HepG2 (cell line): ENCODE data around the gene IFNA6. TPM values are rescaled to one million over a fixed set of nuclear protein-coding genes. Genes with fewer than 3 reads are reported as not detected.
"Not testable (repeated sequence)": the region's sequence is repeated elsewhere in the genome, so short reads cannot be mapped to it uniquely, and the experiment has no call there.

ENCODE experiments used
- ATAC-seq: fragments of 200-7000 bp; cut with Tn5 transposase; 3 replicates; pipeline ENCODE4 v1.9.1; 2020; ENCODE audit warnings: mild to moderate bottlenecking, moderate library complexity
- BruUV-seq: library from RNA; stranded (reverse); fragments of 400-500 nt; replicated peaks from 2 replicates; lab custom pipeline; 2021; lab: Mats Ljungman, UMichigan
- CTCF ChIA-PET: fragments of 300-600 bp; formaldehyde crosslinking; extraction: SDS; loops from one replicate; lab custom pipeline; 2021; ENCODE audit warnings: low total read pairs, inconsistent platforms, low intra/inter-chr PET ratio; lab: Yijun Ruan, JAX
- POLR2A ChIA-PET: fragments of 350-600 bp; sonication (Branson Sonifier 250); formaldehyde crosslinking; loops from one replicate; lab custom pipeline; 2020; ENCODE audit warnings: antibody characterized with exemption, inconsistent platforms; lab: Yijun Ruan, JAX
- DNase-seq: peaks from one replicate; pipeline ENCODE4 v3.0.0-alpha.2; 2015; ENCODE audit warnings: low spot score
- FAIRE-seq: peaks from 3 replicates; lab custom pipeline; 2011; peaks lifted over from hg19 to GRCh38; lab: Jason Lieb, UNC
- H2AFZ ChIP-seq: one replicate; pipeline ENCODE4 v1.6.1; 2011; ENCODE audit warnings: low read length, inconsistent platforms
- H3K27ac ChIP-seq: fragments of 300-600 bp; 3 replicates; pipeline ENCODE4 v1.8.0; 2011; ENCODE audit warnings: mixed run types, mild to moderate bottlenecking, mixed read lengths, low read length, inconsistent platforms; ENCODE audit not compliant: insufficient read depth; ENCODE audit errors: extremely low read length
- H3K27me3 ChIP-seq, 2 experiments: fragments of 200-600 bp in 1 of 2; 2 replicates in 1 of 2; 3 replicates in 1 of 2; pipeline versions ENCODE4 v1.6.0 to v1.8.0; 2011; ENCODE audit warnings: low read length in 2 of 2, mild to moderate bottlenecking in 2 of 2, moderate library complexity in 2 of 2, inconsistent platforms in 1 of 2; ENCODE audit not compliant: insufficient read depth in 2 of 2, control insufficient read depth in 1 of 2
- H3K36me3 ChIP-seq, 2 experiments: fragments of 200-600 bp in 1 of 2; replicated peaks in 1 of 2; 2 replicates in 1 of 2; 3 replicates in 1 of 2; pipeline versions ENCODE4 v1.5.1 to v1.8.0; 2011; ENCODE audit warnings: low read length in 2 of 2, inconsistent platforms in 1 of 2; ENCODE audit not compliant: insufficient read depth in 2 of 2, control insufficient read depth in 1 of 2
- H3K4me1 ChIP-seq: 2 replicates; pipeline ENCODE4 v1.5.1; 2012; ENCODE audit warnings: low read length, inconsistent platforms; ENCODE audit not compliant: insufficient read depth
- H3K4me2 ChIP-seq: 2 replicates; pipeline ENCODE4 v1.6.0; 2011; ENCODE audit warnings: low read depth, low read length, inconsistent platforms
- H3K4me3 ChIP-seq, 3 experiments: fragments of 200-600 bp in 1 of 3; sonication (generic), shearing (Covaris generic) in 1 of 3; replicated peaks in 1 of 3; 2 replicates each; pipeline ENCODE4 v1.5.1; 2011 to 2016; ENCODE audit warnings: low read length in 3 of 3, inconsistent platforms in 2 of 3, low read depth in 2 of 3, mild to moderate bottlenecking in 2 of 3, control low read depth in 1 of 3, mixed read lengths in 1 of 3; ENCODE audit not compliant: insufficient read depth in 1 of 3
- H3K79me2 ChIP-seq: one replicate; pipeline ENCODE4 v1.6.1; 2011; ENCODE audit warnings: low read length, inconsistent platforms; ENCODE audit not compliant: insufficient read depth
- H3K9ac ChIP-seq: 2 replicates; pipeline ENCODE4 v1.6.0; 2011; ENCODE audit warnings: mild to moderate bottlenecking, low read depth, low read length, inconsistent platforms; ENCODE audit not compliant: insufficient read depth
- H3K9me3 ChIP-seq: 2 replicates; pipeline ENCODE4 v1.5.1; 2012; ENCODE audit warnings: mild to moderate bottlenecking, low read length
- H4K20me1 ChIP-seq: 2 replicates; pipeline ENCODE4 v1.6.0; 2011; ENCODE audit warnings: inconsistent platforms, mild to moderate bottlenecking, low read length, moderate library complexity; ENCODE audit not compliant: insufficient read depth
- FLYWCH1 ChIP-seq: sonication (generic); formaldehyde crosslinking; IDR thresholded peaks from 2 replicates; pipeline ENCODE4 v1.8.1; 2023; ENCODE audit warnings: mild to moderate bottlenecking, missing genetic modification reagents
- MEIS1 ChIP-seq: sonication (generic); formaldehyde crosslinking; IDR thresholded peaks from 2 replicates; pipeline ENCODE4 v1.9.0; 2021; ENCODE audit warnings: mild to moderate bottlenecking, missing genetic modification reagents, moderate library complexity, borderline replicate concordance
- SALL2 ChIP-seq: sonication (generic); formaldehyde crosslinking; IDR thresholded peaks from 2 replicates; pipeline ENCODE4 v1.8.1; 2023; ENCODE audit warnings: mild to moderate bottlenecking, missing genetic modification reagents, inconsistent platforms
- SP5 ChIP-seq: IDR thresholded peaks from 2 replicates; pipeline ENCODE4 v1.6.1; 2016; ENCODE audit warnings: low read depth, borderline replicate concordance
- WGBS: methylation state at CpG from one replicate; pipeline ENCODE4 v1.1.6; 2017; ENCODE audit warnings: low lambda C conversion rate; 5-methylcytosine and 5-hydroxymethylcytosine counted together
- in situ Hi-C: cut with HindIII; loops from 2 replicates; pipeline ENCODE4 v1.10.0; 2017; ENCODE audit warnings: low pct_unique_long_range_greater_than_20kb; ENCODE audit not compliant: extremely low pct_ligation_motif_present
- intact Hi-C: fragments of 100-400 bp; cut with micrococcal nuclease; formaldehyde crosslinking; loops from one replicate; pipeline ENCODE4 v1.10.0; 2022; ENCODE audit not compliant: unreplicated experiment
- polyA plus RNA-seq, 8 experiments: library from polyadenylated mRNA; depleted of rRNA in 3 of 8; stranded (reverse) in 7 of 8; unstranded in 1 of 8; fragments of >200 nt; fragmentation: Illumina TruSeq in 4 of 8; extraction: Trizol in 4 of 8; gene quantifications; 2 replicates each; pipeline versions ENCODE4 v1.2.1 to v1.2.3, GENCODE V29; 2011 to 2016; ENCODE audit warnings: low read depth in 4 of 8, missing spikeins in 1 of 8, mixed read lengths in 1 of 8; ENCODE audit not compliant: insufficient read depth in 1 of 8
- total RNA-seq, 5 experiments: library from RNA; depleted of rRNA; stranded (reverse); fragments of >200 nt; fragmentation: Illumina TruSeq; extraction: Trizol; gene quantifications; 2 replicates each; pipeline ENCODE4 v1.2.3, GENCODE V29; 2016; ENCODE audit warnings: low read depth in 1 of 5
- TF ChIP-seq, protein P1 (sequence below): sonication (generic); formaldehyde crosslinking; IDR thresholded peaks from 2 replicates; pipeline ENCODE4 v1.4.0; 2020; ENCODE audit warnings: missing genetic modification reagents, borderline replicate concordance

IFNA6 gene
- total and polyA plus RNA-seq, 2 of the 13 experiments (the other 11 are each of a cell fraction or from before 2014, with no cell fraction given), result not detected

- no peak for FAIRE-seq
- POLR2A ChIA-PET, result no interaction called here
- CTCF ChIA-PET, result no interaction called here
- ATAC-seq, result no peak
- Histone ChIP-seq H2AFZ (no peak within 1 kb of the TSS), H3K36me3 (no peaks in the 10 kb centered on the region), H4K20me1 (no peaks in the 10 kb centered on the region), H3K9me3 (no peaks in the 10 kb centered on the region), H3K4me2 (no peak within 1 kb of the TSS), H3K9ac (no peak within 1 kb of the TSS), H3K4me1 (no peaks in the 10 kb centered on the region), H3K79me2 (no peaks in the 10 kb centered on the region), H3K4me3 (no peak within 1 kb of the TSS), H3K27ac (no peak within 1 kb of the TSS), H3K27me3 (no peaks in the 10 kb centered on the region)
- DNase-seq, result no peak
- intact Hi-C loops, result no loop called here
- no TSS peak for BruUV-seq
- TF ChIP-seq MEIS1 (CRISPR knock-in tag), result no peak
- no peak for TF ChIP-seq SALL2 (CRISPR knock-in tag)
- TF ChIP-seq, protein P1, sequence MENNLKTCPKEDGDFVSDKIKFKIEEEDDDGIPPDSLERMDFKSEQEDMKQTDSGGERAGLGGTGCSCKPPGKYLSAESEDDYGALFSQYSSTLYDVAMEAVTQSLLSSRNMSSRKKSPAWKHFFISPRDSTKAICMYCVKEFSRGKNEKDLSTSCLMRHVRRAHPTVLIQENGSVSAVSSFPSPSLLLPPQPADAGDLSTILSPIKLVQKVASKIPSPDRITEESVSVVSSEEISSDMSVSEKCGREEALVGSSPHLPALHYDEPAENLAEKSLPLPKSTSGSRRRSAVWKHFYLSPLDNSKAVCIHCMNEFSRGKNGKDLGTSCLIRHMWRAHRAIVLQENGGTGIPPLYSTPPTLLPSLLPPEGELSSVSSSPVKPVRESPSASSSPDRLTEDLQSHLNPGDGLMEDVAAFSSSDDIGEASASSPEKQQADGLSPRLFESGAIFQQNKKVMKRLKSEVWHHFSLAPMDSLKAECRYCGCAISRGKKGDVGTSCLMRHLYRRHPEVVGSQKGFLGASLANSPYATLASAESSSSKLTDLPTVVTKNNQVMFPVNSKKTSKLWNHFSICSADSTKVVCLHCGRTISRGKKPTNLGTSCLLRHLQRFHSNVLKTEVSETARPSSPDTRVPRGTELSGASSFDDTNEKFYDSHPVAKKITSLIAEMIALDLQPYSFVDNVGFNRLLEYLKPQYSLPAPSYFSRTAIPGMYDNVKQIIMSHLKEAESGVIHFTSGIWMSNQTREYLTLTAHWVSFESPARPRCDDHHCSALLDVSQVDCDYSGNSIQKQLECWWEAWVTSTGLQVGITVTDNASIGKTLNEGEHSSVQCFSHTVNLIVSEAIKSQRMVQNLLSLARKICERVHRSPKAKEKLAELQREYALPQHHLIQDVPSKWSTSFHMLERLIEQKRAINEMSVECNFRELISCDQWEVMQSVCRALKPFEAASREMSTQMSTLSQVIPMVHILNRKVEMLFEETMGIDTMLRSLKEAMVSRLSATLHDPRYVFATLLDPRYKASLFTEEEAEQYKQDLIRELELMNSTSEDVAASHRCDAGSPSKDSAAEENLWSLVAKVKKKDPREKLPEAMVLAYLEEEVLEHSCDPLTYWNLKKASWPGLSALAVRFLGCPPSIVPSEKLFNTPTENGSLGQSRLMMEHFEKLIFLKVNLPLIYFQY (CRISPR knock-in tag), result no peak
- TF ChIP-seq SP5 (CRISPR knock-in tag), result no peak
- no peak for TF ChIP-seq FLYWCH1 (CRISPR knock-in tag)
- in situ Hi-C loops, result no loop called here
- WGBS, result 14% methylated on average over 2 of the region's 3 CpGs
Observed at GRCh38 chr9:21367957-21368356, 17.3 kb upstream of the IFNA6 start, which contains the start of gene IFNA13. Gene IFNA13 (minus strand): TSS chr9:21368057. CDS start chr9:21368010, 47 bp downstream.

DNA sequence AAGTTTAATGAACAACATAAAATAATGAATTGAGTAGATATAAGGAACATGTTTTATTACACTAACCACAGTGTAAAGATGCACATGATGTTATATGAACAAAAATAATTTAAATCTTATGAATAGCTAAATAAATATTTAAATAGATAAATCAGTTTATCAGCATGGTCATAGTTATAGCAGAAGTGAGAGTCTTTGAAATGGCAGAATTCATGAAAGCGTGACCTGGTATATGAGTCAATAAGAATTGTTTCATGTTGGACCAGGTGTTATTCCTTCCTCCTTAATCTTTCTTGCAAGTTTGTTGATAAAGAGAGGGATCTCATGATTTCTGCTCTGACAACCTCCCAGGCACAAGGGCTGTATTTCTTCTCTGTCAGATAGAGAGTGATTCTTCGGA, 16.5 kb upstream of the IFNA6 start:
- CTCF ChIA-PET, DNase-seq, H3K9ac ChIP-seq, H2AFZ ChIP-seq, H4K20me1 ChIP-seq, BruUV-seq, intact Hi-C loops, H3K79me2 ChIP-seq, H3K9me3 ChIP-seq, POLR2A ChIA-PET, H3K27me3 ChIP-seq, FAIRE-seq, H3K4me1 ChIP-seq, ATAC-seq, in situ Hi-C loops, H3K36me3 ChIP-seq, H3K27ac ChIP-seq, H3K4me3 ChIP-seq, H3K4me2 ChIP-seq: not testable (repeated sequence)
- 59% methylated on average over 1 of the region's 2 CpGs for WGBS
